ENCODE data around the gene LRRC4C.

LRRC4C gene

GRCh38 chr11:41414771-41415440, 44.5 kb downstream of the LRRC4C start:
- Histone ChIP-seq H3K36me3 (ENCODE audit: insufficient read depth, low read length) (no peaks in the 10 kb centered on the region), H3K9me3 (replicated peaks; ENCODE audit: low read length) (peaks cover 4% of the 10 kb centered on the region), H3K4me2 (ENCODE audit: low read length) (no peak overlapping the region), H3K27me3 (ENCODE audit: control insufficient read depth, insufficient read depth, low read length) (no peaks in the 10 kb centered on the region), H3K4me1 (ENCODE audit: control insufficient read depth, insufficient read depth, low read length) (no peaks in the 10 kb centered on the region), H3K4me3 (ENCODE audit: low read length) (no peak overlapping the region), H3K9ac (ENCODE audit: low read depth, low read length) (no peak overlapping the region)

DNA sequence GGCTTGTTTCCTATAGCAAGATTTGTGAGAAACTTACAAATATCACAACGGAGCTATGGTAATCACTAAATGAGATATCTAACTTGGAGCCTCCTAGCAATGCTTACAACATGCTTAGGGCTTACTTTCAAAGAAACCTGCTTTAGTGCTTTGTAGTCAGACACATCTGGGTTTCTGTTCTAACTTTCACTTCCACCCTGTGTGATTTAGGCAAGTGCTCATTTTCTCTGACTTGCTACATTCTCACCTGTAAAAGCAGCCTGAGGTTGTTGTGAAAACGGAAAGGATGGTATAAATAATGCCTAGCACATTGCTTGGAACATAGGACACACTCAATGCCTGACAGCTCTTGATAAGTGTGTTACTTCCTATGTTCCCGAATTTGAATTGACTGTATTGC, 45.6 kb downstream of the LRRC4C start:
- H3K4me2 ChIP-seq (ENCODE audit: low read length), result no peak overlapping the region
- H3K36me3 ChIP-seq (ENCODE audit: insufficient read depth, low read length), result no peaks in the 10 kb centered on the region
- H3K27me3 ChIP-seq (ENCODE audit: control insufficient read depth, insufficient read depth, low read length), result no peaks in the 10 kb centered on the region
- no peak overlapping the region for H3K9ac ChIP-seq (ENCODE audit: low read depth, low read length)
- no peak overlapping the region for H3K4me3 ChIP-seq (ENCODE audit: low read length)
- peaks cover 5% of the 10 kb centered on the region for H3K9me3 ChIP-seq (replicated peaks; ENCODE audit: low read length)
- H3K4me1 ChIP-seq (ENCODE audit: control insufficient read depth, insufficient read depth, low read length), result no peaks in the 10 kb centered on the region

- H3K36me3 ChIP-seq (ENCODE audit: insufficient read depth, low read length), result no peaks in the 10 kb centered on the region
- no peak overlapping the region for H3K4me2 ChIP-seq (ENCODE audit: low read length)
- no peaks in the 10 kb centered on the region for H3K27me3 ChIP-seq (ENCODE audit: control insufficient read depth, insufficient read depth, low read length)
- no peak overlapping the region for H3K9ac ChIP-seq (ENCODE audit: low read depth, low read length)
- no peak overlapping the region for H3K4me3 ChIP-seq (ENCODE audit: low read length)
- no peaks in the 10 kb centered on the region for H3K4me1 ChIP-seq (ENCODE audit: control insufficient read depth, insufficient read depth, low read length)
- peaks cover 5% of the 10 kb centered on the region for H3K9me3 ChIP-seq (replicated peaks; ENCODE audit: low read length)
Measured at GRCh38 chr11:41405812-41406211, 53.6 kb downstream of the LRRC4C start.

DNA sequence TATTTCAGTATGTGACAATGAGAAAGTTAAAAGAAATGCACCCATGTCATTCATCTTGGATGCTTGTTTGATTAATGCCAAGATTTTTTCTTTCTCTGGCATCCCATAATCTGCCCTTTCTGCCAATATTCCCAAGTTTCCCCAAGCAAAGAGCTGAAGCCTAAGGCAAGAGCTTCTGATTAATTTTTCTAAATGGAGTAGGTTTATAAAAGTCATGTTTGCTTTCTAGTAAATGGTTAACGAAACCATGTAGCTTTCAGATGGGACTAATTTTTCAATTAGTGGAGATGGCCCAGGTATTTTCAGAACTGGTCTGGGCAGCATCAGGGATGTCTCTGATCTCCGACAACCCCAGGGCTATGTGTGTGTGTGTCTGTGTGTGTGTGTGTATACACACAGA, 55.3 kb downstream of the LRRC4C start:
- H3K4me3 ChIP-seq (ENCODE audit: low read length), result no peak overlapping the region
- H3K4me1 ChIP-seq (ENCODE audit: control insufficient read depth, insufficient read depth, low read length), result no peaks in the 10 kb centered on the region
- no peaks in the 10 kb centered on the region for H3K27me3 ChIP-seq (ENCODE audit: control insufficient read depth, insufficient read depth, low read length)
- no peak overlapping the region for H3K9ac ChIP-seq (ENCODE audit: low read depth, low read length)
- peaks cover 5% of the 10 kb centered on the region for H3K9me3 ChIP-seq (replicated peaks; ENCODE audit: low read length)
- H3K4me2 ChIP-seq (ENCODE audit: low read length), result no peak overlapping the region
- H3K36me3 ChIP-seq (ENCODE audit: insufficient read depth, low read length), result no peaks in the 10 kb centered on the region

GRCh38 chr11:41403458-41403857, 56.0 kb downstream of the LRRC4C start:
- Histone ChIP-seq H3K4me1 (ENCODE audit: control insufficient read depth, insufficient read depth, low read length) (no peaks in the 10 kb centered on the region), H3K4me2 (ENCODE audit: low read length) (no peak overlapping the region), H3K4me3 (ENCODE audit: low read length) (no peak overlapping the region), H3K9me3 (replicated peaks; ENCODE audit: low read length) (peaks cover 5% of the 10 kb centered on the region), H3K9ac (ENCODE audit: low read depth, low read length) (no peak overlapping the region), H3K36me3 (ENCODE audit: insufficient read depth, low read length) (no peaks in the 10 kb centered on the region), H3K27me3 (ENCODE audit: control insufficient read depth, insufficient read depth, low read length) (no peaks in the 10 kb centered on the region)

DNA sequence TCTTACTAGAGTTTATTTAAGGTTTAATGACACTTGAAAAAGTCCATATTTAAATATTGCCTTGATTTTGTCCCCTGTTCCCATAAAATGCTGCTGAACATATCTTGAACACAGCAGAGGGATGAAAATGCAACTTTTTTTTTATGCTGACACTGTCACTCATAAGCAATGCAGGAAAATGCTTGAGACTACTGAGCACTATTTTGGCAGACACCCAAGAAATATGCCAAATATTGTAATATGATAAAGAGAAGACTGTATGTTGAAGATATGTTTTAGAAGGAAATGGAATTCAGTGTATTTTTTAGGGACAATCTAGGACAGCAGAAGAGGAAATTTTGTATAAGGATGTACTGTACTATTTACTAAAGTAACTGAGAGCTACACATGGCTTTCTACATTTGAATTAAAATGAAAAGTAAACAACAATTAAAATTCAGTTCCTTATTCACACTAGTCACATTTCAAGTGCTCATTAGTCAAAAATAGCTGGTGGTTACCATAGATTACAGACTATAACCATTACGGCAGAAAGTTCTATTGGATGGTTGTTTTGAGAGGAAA, 58.6 kb downstream of the LRRC4C start:
- Histone ChIP-seq H3K36me3 (ENCODE audit: insufficient read depth, low read length) (no peaks in the 10 kb centered on the region), H3K4me1 (ENCODE audit: control insufficient read depth, insufficient read depth, low read length) (no peaks in the 10 kb centered on the region), H3K27me3 (ENCODE audit: control insufficient read depth, insufficient read depth, low read length) (no peaks in the 10 kb centered on the region), H3K9me3 (replicated peaks; ENCODE audit: low read length) (peaks cover 2% of the 10 kb centered on the region), H3K4me3 (ENCODE audit: low read length) (no peak overlapping the region), H3K4me2 (ENCODE audit: low read length) (no peak overlapping the region), H3K9ac (ENCODE audit: low read depth, low read length) (no peak overlapping the region)

DNA sequence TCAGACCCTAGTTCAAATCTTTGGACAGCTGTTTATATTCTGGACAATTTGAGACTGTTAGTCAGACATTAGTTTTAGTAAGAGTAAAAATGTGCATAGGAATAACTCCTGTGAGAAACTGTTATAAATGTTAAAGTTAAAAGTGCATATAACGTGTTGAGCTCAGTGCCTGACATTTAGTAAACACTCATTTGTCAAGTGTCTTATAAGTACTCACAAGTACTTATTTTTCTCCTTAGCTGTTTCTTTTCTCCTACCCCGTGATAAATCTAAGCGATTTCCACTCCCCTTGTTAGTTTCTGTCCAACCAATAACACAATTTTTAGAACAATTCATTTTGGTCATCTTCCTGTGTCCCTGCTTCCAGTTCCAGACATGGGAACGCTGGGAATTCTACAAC, 59.3 kb downstream of the LRRC4C start:
- Histone ChIP-seq H3K4me3 (ENCODE audit: low read length) (no peak overlapping the region), H3K9ac (ENCODE audit: low read depth, low read length) (no peak overlapping the region), H3K27me3 (ENCODE audit: control insufficient read depth, insufficient read depth, low read length) (no peaks in the 10 kb centered on the region), H3K9me3 (replicated peaks; ENCODE audit: low read length) (peaks cover 2% of the 10 kb centered on the region), H3K36me3 (ENCODE audit: insufficient read depth, low read length) (no peaks in the 10 kb centered on the region), H3K4me1 (ENCODE audit: control insufficient read depth, insufficient read depth, low read length) (no peaks in the 10 kb centered on the region), H3K4me2 (ENCODE audit: low read length) (no peak overlapping the region)

- Histone ChIP-seq H3K4me3 (ENCODE audit: low read length) (no peak overlapping the region), H3K4me2 (ENCODE audit: low read length) (no peak overlapping the region), H3K4me1 (ENCODE audit: control insufficient read depth, insufficient read depth, low read length) (no peaks in the 10 kb centered on the region), H3K9ac (ENCODE audit: low read depth, low read length) (no peak overlapping the region), H3K27me3 (ENCODE audit: control insufficient read depth, insufficient read depth, low read length) (no peaks in the 10 kb centered on the region), H3K36me3 (ENCODE audit: insufficient read depth, low read length) (no peaks in the 10 kb centered on the region), H3K9me3 (replicated peaks; ENCODE audit: low read length) (peaks cover 2% of the 10 kb centered on the region)
Measured at GRCh38 chr11:41399323-41399722, 60.1 kb downstream of the LRRC4C start.

- no peak overlapping the region for H3K9ac ChIP-seq (ENCODE audit: low read depth, low read length)
- H3K4me1 ChIP-seq (ENCODE audit: control insufficient read depth, insufficient read depth, low read length), result no peaks in the 10 kb centered on the region
- H3K4me2 ChIP-seq (ENCODE audit: low read length), result no peak overlapping the region
- H3K9me3 ChIP-seq (replicated peaks; ENCODE audit: low read length), result peaks cover 2% of the 10 kb centered on the region
- H3K36me3 ChIP-seq (ENCODE audit: insufficient read depth, low read length), result no peaks in the 10 kb centered on the region
- no peaks in the 10 kb centered on the region for H3K27me3 ChIP-seq (ENCODE audit: control insufficient read depth, insufficient read depth, low read length)
- H3K4me3 ChIP-seq (ENCODE audit: low read length), result no peak overlapping the region
Measured at GRCh38 chr11:41398175-41398574, 61.3 kb downstream of the LRRC4C start.

DNA sequence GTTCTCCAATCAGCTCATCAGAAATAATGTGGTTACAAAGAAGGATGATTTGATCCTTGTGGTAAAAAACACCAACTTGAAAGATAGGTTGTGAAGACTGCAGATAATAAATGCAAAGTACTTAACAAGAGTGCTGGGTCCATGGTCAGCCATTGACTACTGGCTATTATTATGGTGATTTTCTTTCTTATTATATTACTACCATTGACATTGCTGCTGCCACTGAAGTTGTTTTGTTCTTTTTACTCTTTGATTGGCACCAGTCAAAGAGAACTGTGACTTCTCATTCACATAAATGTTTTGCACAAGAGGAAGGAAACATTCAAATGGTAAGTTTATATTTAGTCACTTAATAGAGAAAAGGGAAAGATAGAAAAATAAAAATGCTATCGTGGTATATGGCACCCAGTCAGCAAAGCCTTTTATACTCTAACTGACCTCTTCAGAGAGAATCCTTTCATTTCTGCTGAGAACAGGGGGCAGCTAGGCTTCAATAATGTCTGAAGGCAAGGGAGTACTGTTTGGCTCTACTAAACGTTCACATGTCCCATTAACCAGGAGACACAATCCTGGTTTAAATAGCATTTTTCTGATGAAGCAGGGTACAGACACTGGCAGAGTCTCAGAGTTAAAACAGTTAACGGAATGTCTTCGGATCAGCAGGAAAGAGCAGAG, 64.8 kb downstream of the LRRC4C start:
- H3K36me3 ChIP-seq (ENCODE audit: insufficient read depth, low read length), result no peaks in the 10 kb centered on the region
- H3K27me3 ChIP-seq (ENCODE audit: control insufficient read depth, insufficient read depth, low read length), result no peaks in the 10 kb centered on the region
- H3K4me3 ChIP-seq (ENCODE audit: low read length), result no peak overlapping the region
- peaks cover 2% of the 10 kb centered on the region for H3K9me3 ChIP-seq (replicated peaks; ENCODE audit: low read length)
- H3K4me2 ChIP-seq (ENCODE audit: low read length), result no peak overlapping the region
- no peak overlapping the region for H3K9ac ChIP-seq (ENCODE audit: low read depth, low read length)
- no peaks in the 10 kb centered on the region for H3K4me1 ChIP-seq (ENCODE audit: control insufficient read depth, insufficient read depth, low read length)

DNA sequence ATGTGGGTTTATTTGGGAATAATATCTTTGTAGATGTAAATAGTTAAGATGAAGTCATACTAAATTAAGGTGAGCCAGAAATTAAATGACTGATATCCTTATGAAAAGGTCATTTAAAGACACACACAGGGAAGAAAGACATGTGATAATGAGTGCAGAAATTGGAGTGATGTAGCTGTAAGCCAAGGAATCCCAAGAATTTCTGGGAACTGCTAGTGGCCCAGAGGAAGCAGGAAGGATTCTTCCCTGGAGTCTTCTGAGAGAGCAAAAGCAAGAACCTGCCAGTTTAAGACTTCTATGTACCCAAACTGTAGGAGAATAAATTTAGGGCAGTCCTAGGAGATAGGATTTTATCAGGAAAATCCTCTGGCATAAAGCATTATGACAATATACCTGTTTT, 66.9 kb downstream of the LRRC4C start:
- H3K4me1 ChIP-seq (ENCODE audit: control insufficient read depth, insufficient read depth, low read length), result no peaks in the 10 kb centered on the region
- no peak overlapping the region for H3K4me2 ChIP-seq (ENCODE audit: low read length)
- H3K9me3 ChIP-seq (replicated peaks; ENCODE audit: low read length), result no peaks in the 10 kb centered on the region
- H3K36me3 ChIP-seq (ENCODE audit: insufficient read depth, low read length), result no peaks in the 10 kb centered on the region
- H3K27me3 ChIP-seq (ENCODE audit: control insufficient read depth, insufficient read depth, low read length), result no peaks in the 10 kb centered on the region
- no peak overlapping the region for H3K9ac ChIP-seq (ENCODE audit: low read depth, low read length)
- H3K4me3 ChIP-seq (ENCODE audit: low read length), result no peak overlapping the region

Data from skeletal muscle satellite cell (primary cell).